Nephron (organoid): Measurements from ENCODE around the gene CIAO2A.
"Not testable (repeated sequence)": the region's sequence is repeated elsewhere in the genome, so short reads cannot be mapped to it uniquely, and the experiment has no call there.

Source experiments
- H3K27ac Mint-ChIP-seq, 3 experiments: 2 replicates each; pipeline ENCODE4 v1.8.0; 2020; ENCODE audit warnings: mixed read lengths in 3 of 3, mild to moderate bottlenecking in 2 of 3, moderate library complexity in 1 of 3
- H3K27me3 Mint-ChIP-seq: 2 replicates; pipeline ENCODE4 v1.8.0; 2021; ENCODE audit warnings: low read depth, mild to moderate bottlenecking, moderate library complexity, mixed read lengths
- H3K36me3 Mint-ChIP-seq: 2 replicates; pipeline ENCODE4 v1.8.0; 2020; ENCODE audit warnings: low read depth, mixed read lengths
- H3K4me1 Mint-ChIP-seq: 2 replicates; pipeline ENCODE4 v1.8.0; 2020; ENCODE audit warnings: mixed read lengths
- H3K4me3 Mint-ChIP-seq, 3 experiments: 2 replicates each; pipeline ENCODE4 v1.8.0; 2020; ENCODE audit warnings: mild to moderate bottlenecking in 3 of 3, mixed read lengths in 3 of 3, moderate library complexity in 2 of 3
- H3K9me3 Mint-ChIP-seq: 2 replicates; pipeline ENCODE4 v1.8.0; 2020; ENCODE audit warnings: mixed read lengths
- CTCF ChIP-seq, 3 experiments: fragments of 200-600 bp; sonication (generic); IDR thresholded peaks; one replicate each; pipeline ENCODE4 v1.5.0; 2021; ENCODE audit warnings: antibody characterized with exemption in 3 of 3; ENCODE audit not compliant: unreplicated experiment in 3 of 3

CIAO2A gene

GRCh38 chr15:64127521-64128270, 34.1 kb upstream of the CIAO2A start:
- no peak overlapping the region for H3K27ac Mint-ChIP-seq
- TF ChIP-seq CTCF (IDR thresholded peaks at IDR 0.05; ENCODE audit: unreplicated experiment in 3 of 3) = no peak
- H3K9me3 Mint-ChIP-seq = no peaks in the 10 kb centered on the region
- no peak overlapping the region for H3K4me3 Mint-ChIP-seq
- H3K27me3 Mint-ChIP-seq = no peaks in the 10 kb centered on the region
- H3K36me3 Mint-ChIP-seq = peaks cover 74% of the 10 kb centered on the region
- no peaks in the 10 kb centered on the region for H3K4me1 Mint-ChIP-seq

GRCh38 chr15:64125978-64126377, 32.3 kb upstream of the CIAO2A start:
- TF ChIP-seq CTCF (IDR thresholded peaks at IDR 0.05; ENCODE audit: unreplicated experiment in 3 of 3) = no peak
- peaks cover 63% of the 10 kb centered on the region for H3K36me3 Mint-ChIP-seq
- no peaks in the 10 kb centered on the region for H3K4me1 Mint-ChIP-seq
- H3K9me3 Mint-ChIP-seq = no peaks in the 10 kb centered on the region
- no peaks in the 10 kb centered on the region for H3K27me3 Mint-ChIP-seq
- no peak overlapping the region for H3K27ac Mint-ChIP-seq
- H3K4me3 Mint-ChIP-seq = no peak overlapping the region

DNA sequence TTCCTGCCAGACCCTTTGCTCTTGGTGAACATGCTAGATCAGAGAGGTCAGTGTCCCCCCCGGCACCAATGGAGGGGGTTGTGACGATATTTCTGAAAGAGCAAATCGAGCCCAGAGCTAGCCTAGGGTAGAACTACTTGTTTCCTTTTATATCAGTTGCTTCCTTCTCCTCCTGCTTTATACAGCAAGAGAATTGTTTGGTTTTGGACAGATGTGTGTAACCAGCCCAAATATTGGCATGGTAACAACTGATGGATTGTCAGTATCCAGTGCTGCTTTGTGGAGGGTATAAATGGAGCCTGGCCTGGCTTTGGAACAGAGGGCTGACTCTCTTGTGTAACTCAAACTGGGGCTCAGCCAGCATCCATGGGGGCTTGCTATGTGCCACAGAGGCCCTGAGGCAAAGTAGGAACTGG, 29.3 kb upstream of the CIAO2A start:
- H3K27me3 Mint-ChIP-seq = no peaks in the 10 kb centered on the region
- H3K4me3 Mint-ChIP-seq = no peak overlapping the region
- H3K27ac Mint-ChIP-seq = no peak overlapping the region
- no peak for TF ChIP-seq CTCF (IDR thresholded peaks at IDR 0.05; ENCODE audit: unreplicated experiment in 3 of 3)
- peaks cover 71% of the 10 kb centered on the region for H3K36me3 Mint-ChIP-seq
- no peaks in the 10 kb centered on the region for H3K4me1 Mint-ChIP-seq
- H3K9me3 Mint-ChIP-seq = no peaks in the 10 kb centered on the region

DNA sequence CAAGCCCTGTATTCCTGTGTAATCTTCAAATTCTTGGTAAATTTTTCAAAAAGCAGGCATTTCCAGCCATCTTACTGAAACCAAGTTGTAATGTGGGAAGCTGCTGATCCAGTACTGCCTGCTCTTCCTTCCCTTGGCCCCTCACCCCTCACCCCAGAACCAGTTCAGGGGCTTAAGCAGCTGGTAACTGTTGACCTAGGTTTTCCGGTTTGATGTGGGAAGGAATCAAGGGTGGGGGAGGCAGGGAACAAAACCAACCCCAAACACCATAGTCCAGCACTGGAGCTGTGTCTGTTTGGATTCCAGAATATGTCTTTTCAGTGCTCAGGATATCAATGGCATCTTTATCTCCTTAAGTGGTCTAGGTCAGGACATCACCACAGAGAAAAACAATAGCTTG, 28.8 kb upstream of the CIAO2A start:
- Mint-ChIP-seq H3K9me3 (no peaks in the 10 kb centered on the region), H3K4me3 (no peak overlapping the region), H3K27ac (no peak overlapping the region), H3K4me1 (no peaks in the 10 kb centered on the region), H3K36me3 (peaks cover 70% of the 10 kb centered on the region), H3K27me3 (no peaks in the 10 kb centered on the region)
- no peak for TF ChIP-seq CTCF (IDR thresholded peaks at IDR 0.05; ENCODE audit: unreplicated experiment in 3 of 3)

GRCh38 chr15:64121614-64122013, 28.0 kb upstream of the CIAO2A start:
- no peak for TF ChIP-seq CTCF (IDR thresholded peaks at IDR 0.05; ENCODE audit: unreplicated experiment in 3 of 3)
- Mint-ChIP-seq H3K4me1 (no peaks in the 10 kb centered on the region), H3K4me3 (no peak overlapping the region), H3K9me3 (no peaks in the 10 kb centered on the region), H3K27me3 (no peaks in the 10 kb centered on the region), H3K27ac (no peak overlapping the region), H3K36me3 (peaks cover 70% of the 10 kb centered on the region)

- H3K27ac Mint-ChIP-seq, H3K4me3 Mint-ChIP-seq, H3K9me3 Mint-ChIP-seq, H3K27me3 Mint-ChIP-seq, H3K4me1 Mint-ChIP-seq: not testable (repeated sequence)
- H3K36me3 Mint-ChIP-seq = peaks cover 72% of the 10 kb centered on the region
Measured at GRCh38 chr15:64120322-64120721, 26.7 kb upstream of the CIAO2A start.
